Measurements from ENCODE around the gene UPK3A.
"Not testable (repeated sequence)": the region's sequence is repeated elsewhere in the genome, so short reads cannot be mapped to it uniquely, and the experiment has no call there.

The UPK3A gene

DNA sequence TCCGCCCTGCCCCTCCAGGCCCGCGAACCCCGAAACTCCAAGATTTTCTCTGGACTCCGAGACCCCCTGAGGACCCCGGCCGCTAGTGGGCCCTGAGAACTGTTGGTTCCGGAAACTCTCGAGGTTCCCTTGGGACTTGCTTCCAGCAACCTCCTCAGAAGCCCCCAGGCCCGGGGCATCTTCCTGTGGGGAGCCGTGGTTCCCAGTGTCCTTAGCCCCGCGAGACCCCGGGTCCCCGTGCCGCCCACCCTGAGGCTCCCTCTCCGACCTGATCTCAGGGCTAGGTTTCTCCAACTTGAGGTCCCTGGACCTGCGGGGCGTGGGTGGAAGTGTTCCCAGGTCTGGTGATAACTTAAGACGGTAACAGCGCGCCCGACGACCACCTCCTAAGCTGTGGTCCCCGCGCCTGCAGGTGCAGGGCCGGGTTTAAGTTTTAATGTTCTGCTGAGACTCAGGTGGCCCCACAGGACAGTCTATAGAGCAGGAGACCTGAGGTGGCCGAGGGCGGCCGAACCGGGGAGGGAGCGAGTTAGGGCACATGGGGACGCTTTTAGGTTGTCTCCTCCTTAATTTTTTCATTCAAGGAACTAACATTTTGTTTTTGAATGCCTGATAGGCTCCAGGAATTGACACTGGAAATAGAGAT, 25.7 kb downstream of the UPK3A start:
- no peak for DNase-seq

DNA sequence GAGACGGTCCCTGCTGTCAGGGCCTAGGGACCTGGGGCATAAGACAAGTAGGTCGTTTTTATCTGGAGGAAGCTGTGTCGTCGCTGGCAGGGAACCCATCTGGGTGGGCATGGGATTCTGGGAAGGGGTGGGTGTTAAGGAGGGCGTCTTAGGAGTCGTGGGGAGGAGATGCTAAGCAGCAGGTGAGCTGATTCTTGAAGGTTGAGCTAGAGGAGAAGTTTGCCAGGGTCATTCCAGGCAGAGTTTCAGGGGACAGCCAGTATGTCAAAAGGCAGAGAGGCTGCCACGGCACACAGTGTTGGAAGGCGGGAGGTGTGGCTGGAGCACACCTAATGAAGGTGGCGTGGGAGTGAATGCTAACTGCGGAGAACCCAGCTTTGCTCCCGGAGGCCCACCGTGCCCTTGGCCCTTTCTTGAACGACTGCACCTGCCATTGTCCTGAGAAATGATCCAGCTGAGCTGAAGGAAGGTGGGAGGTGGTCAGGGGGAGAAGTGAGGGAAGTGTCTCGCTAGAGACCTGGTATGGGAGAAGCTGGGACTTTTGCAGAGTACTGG, 26.3 kb downstream of the UPK3A start:
- DNase-seq, result no peak

DNA sequence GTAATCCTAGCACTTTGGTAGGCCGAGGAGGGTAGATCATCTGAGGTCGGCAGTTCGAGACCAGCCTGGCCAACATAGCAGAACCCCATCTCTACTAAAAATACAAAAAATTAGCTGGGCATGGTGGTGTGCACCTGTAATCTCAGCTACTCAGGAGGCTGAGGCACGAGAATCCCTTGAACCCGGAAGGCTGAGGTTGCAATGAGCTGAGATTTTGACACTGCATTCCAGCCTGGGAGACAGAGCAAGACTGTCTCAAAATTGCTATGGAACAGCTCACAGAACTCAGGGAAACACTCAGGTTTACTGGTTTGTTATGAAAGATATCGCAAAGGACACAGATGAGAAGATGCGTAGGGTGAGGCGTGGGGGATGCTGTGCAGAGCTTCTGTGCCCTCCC, 27.7 kb downstream of the UPK3A start:
- no peak for DNase-seq

DNA sequence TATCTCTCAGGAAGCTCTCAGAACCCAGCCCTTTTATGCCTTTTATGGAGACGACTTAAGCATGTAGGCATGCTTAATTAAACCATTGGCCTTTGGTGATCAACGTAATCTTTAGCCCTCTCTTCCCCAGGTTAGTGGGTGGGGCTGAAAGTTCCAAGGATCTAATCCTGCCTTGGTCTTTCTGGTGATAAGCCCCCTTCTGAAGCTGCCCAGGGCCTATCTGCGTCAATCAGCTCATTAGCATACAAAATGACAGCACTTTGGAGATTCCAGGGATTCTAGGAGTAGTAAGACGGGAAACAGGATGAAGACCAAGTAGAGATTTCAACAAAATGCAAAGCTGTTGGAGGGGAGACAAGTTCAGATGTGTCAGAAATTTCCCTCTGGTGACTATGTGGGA, 28.1 kb downstream of the UPK3A start:
- no peak for DNase-seq

DNA sequence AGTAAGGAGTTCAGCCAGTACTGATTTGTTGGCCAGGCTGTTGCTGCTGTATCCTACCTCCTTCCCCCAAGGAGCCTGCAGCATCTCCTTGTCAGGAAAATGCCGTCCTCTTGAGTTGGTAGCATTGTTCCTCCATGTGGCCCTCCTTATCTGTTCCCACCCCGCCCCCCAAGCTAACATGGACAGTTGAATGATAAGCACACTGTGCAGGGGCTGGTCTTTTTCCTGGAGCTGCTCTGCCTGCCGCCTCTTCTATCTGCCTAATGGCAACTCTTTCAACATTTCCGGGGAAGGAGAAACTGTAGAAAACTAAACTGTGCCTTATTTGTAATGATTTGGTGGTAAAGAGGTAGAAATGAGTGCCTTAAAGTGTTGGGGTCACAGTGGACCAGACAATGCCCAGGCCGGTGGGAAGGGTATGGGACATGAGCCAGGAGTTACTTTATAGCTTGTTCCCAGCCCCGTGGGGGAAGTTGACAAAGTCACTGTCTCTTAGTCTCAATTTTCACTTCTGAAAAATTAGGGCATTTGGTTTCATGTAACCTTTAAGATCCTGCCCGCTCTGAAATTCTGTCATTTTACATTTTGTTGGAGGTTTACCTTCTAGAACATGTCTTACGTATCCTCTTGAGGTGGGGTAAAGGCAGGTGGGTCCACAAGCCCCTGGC, 29.4 kb downstream of the UPK3A start:
- no peak for DNase-seq

DNA sequence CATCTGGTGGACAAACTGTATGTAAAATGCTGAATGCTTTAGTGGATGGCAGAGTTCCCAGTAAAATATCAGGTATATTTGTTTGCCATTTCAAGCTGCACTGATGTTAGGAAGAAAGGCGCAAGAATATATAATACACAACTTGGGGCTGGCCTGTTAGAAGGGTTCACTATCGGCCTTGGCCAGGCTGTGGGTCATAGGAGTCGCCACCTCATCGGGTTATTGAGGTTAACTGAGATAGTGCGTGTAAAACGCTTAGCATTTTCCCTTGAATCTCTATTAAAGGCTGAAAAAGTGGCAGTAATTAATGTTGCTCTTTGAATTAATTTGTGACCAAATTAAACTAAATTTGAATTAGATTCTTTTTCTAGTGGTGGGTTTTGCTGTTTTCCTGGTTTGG, 30.0 kb downstream of the UPK3A start:
- DNase-seq, result no peak

DNA sequence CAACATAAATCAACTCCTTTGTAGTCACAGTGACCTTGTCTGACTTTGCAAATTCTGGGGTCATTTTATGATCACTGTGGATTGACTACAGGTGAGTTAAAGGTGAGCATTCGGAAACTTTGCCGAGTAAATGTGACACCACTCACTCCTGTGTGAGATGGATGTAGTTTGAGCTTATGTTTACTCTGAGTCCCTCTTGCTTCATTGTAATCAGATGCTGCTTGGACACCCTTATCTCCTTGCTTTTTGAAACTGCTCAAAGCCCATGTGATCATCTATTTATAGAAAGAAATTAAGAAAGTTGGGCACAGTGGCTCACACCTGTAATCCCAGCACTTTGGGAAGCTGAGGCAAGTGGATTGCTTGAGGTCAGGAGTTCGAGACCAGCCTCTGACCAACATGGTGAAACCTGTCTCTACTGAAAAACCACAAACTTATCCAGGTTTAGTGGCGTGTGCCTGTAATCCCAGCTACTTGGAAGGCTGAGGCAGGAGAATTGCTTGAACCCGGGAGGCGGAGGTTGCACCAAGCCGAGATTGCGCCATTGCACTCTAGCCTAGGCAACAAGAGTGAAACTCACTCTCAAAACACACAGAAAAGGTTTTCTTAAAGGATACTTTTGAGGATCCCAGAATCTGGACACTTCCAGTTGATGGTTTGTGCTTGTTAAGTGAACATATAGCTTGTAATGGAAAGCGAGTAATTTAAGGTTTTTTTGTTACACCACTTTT, 32.2 kb downstream of the UPK3A start:
- no peak for DNase-seq

DNA sequence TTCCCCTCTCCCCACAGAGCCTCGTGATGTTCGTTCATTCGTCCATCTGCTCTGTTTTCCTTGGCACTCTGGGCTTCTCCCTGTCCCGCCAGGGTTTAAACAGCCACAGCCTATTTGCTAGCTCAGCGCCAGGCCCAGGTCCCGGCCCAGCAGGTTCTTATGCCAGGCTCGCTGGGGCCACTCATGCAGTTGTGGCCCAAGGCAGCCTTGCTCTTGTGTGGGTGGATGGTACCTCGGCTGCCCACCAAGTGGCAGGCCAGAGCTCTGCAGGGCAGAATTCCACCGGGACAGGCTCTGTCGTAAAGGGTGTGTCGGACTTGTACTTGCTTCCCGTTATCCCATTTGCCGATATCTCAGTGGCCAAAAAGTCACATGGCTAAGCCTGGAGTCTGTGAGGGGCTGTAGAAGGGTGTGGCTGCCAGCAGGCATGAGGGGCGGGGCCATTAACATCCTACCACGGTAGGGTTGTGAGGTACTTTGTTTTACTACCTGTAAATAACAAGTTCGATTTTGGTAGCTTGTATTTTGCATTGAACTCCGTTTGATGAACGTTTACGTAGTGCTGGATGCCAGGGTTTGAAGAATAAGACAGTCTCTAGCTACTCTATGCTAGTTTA, 32.9 kb downstream of the UPK3A start:
- DNase-seq, result no peak

DNA sequence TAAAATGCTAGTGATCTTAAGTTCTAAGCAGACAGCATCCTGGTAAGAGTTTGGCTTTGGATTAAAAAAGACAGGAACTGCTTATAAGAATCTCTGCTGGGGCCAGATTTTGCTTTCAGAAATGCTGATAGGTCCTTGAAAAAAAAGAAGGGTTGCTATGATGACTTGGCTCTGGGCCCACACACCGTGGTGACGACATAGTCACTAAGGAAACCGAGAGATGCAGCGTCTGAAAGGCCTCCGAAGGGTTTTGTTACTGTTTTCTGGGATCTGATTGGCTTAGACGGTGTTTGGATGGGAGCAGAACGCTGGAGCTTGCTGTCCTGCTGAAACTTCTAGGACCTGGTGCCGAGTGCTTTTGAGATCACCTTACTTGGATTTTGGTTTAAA, 33.4 kb downstream of the UPK3A start:
- no peak for DNase-seq

DNA sequence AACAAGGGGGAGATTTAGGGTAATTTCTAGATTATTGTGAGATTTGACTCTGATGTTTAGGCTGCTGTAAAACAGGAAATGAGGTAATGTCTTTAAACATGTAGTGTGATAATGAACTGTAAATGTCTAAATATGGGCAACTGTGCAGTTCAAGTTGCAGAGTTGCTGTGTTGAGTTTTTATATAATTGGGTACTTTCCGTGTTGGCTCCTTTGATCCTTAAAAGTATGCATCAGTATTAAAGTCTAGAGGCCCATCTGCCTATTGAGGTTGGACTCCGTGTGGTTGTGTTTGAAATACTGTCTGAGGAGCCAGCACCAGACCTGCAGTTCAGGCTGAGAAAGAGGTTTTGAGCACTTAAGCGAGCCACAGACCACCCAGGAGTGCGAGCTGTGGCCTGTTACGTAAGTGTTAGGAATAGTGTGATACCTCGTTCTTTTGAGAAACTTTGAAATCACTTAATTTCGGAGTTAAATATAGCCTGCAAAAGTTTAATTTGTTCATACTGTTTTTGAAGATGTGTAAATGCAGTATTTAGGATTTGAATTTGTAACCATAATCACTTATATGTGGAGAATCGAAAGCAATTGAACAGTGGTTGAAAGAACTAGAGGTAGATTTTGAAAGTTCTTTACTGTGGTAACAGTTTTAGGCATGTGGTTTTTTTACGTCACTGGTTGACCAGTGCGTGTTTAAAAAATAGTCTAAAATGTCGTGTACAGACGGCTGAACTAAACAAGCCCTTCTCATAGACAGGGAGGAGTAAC, 34.0 kb downstream of the UPK3A start:
- no peak for DNase-seq

DNA sequence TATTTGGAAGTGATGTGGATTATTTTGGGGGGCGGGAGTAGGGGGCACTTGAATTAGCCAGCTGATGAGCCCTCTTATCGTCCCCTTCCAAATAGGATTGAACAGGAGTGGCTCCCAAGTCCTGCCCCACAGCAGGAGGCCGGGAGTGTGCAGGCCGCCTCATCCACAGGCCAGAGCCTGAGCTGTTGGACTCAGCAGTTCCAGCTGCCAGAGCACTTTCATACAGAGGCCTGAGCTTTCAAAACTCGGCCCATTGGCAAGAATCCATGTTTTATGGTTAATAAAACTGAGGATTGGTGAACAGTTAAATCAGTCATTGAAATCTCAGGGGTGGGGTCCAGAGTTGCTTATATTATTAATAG, 34.6 kb downstream of the UPK3A start:
- DNase-seq, result no peak

DNA sequence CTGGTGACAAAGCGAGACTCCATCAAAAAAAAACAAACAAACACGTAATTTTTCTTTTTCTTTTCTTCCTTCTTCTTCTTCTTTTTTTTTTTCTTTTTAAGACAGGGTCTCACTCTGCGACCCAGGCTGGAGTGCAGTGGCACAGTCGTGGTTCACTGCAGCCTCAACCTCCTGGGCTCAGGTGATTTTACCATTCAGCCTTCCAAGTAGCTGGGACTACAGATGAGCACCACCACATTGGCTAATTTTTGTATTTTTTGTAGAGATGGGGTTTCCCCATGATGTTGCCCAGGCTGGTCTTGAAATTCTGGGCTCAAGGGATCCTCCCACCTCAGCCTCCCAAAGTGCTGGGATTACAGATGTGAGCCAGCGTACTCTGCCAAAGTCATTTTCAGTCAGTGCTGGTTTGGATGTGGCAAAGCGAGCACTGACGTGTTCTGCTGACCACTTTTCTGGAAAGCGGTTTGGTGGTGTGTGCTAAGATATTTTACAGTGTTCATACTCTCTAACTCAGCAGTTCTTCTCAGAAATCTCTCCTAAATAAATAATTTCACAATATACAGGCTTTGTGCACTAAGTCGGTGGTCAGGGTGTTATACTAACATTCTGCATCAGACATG, 35.7 kb downstream of the UPK3A start:
- no peak for DNase-seq

DNA sequence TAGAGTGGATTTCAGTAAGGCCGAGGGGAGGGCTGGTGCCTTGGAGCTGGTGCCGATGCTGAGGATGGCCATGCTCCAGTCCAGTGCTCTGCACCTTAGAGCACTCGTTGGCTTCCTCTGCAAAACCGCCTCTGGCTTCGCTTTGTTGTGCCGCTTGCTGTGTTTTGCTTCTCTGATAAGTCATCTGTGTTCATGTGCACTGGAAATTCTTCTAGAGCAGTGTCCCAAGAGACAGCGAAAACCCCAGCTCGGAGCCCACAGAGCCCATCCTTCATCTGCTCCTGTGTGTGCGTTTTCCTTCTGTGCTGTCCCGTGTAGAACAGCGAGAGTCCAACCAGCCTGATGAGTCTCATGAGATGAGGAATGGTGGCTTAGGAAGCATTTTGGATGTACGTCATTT, 37.1 kb downstream of the UPK3A start:
- no peak for DNase-seq

DNA sequence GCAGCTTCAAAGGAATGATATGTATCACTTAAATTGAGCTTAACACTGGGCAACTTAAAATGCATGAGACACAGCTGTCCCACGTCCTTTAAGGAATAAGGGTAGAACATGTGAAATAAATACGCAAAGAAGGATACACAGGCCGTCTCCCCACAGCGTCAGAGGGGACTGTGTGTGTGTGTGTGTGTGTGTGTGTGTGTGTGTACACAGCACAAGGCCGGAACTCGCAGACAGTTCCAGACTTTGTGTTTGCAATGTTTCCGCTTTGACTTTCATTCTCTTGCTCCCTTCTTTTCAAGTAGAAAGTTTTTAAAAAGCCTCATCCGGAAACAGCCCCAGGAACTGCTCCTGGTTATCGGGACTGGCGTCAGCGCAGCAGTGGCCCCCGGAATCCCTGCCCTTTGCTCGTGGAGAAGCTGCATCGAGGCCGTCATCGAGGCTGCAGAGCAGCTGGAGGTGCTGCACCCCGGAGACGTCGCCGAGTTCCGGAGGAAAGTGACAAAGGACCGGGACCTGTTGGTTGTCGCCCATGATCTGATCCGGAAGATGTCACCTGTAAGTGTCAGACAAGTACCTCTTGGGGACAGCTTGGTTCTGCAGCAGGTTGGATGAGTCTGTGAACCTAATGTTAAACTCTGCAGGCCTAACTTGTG, 38.2 kb downstream of the UPK3A start:
- DNase-seq, result no peak

DNA sequence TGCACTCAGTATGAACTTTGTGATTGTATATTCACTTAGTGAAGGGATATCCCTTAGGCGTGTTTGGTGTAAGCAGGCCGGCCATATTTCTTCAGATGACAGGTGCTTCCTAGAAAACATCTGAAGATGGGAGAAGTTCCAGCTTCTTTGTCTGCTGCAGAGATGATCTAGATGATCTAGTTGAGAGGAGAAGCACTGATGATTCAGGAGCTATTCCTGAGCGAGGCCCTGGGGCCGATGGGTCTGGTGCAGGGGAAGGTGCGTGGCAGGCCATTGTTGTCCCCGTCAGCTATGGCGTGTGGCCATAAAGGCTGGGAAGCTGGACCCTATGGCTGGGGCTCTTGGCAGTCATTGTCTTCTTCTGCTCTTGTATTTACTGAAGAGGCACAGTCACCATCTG, 38.9 kb downstream of the UPK3A start:
- DNase-seq, result no peak

DNA sequence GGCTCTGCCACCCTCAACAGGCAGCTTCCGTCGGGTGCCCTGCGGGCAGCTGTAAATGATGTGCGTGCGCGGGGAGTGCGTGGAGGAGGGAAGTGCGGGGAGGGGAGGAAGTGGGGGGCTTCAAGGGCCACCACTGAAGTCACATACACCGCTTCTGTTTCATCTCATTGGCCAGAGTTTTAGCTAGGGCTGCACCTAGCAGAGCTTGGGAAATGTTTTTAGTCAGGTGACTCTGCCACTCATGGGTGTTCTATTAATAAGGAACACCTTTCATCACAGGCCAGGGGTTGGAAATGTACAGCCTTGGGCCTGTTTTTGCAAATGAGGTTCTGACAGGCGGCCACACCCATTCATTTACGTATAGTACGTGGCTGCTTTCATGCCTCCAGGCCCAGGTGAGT, 39.6 kb downstream of the UPK3A start:
- no peak for DNase-seq

DNA sequence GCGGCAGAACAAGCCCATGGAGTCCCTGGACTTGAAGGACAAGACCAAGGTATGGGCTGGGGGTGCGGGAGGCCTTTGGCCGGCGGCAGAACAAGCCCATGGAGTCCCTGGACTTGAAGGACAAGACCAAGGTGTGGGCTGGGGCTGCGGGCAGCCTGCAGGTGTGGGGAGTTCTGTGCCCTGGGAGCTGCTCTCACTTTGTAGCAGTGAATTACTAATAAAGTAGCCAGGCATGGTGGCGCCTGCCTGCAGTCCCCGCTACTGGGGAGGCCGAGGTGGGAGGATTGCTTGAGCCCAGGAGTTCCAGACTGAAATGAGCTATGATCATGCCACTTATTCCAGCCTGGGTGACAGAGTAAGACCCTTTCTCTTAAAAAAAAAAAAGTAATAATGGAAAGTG, 43.5 kb downstream of the UPK3A start:
- DNase-seq, result not testable (repeated sequence)

DNA sequence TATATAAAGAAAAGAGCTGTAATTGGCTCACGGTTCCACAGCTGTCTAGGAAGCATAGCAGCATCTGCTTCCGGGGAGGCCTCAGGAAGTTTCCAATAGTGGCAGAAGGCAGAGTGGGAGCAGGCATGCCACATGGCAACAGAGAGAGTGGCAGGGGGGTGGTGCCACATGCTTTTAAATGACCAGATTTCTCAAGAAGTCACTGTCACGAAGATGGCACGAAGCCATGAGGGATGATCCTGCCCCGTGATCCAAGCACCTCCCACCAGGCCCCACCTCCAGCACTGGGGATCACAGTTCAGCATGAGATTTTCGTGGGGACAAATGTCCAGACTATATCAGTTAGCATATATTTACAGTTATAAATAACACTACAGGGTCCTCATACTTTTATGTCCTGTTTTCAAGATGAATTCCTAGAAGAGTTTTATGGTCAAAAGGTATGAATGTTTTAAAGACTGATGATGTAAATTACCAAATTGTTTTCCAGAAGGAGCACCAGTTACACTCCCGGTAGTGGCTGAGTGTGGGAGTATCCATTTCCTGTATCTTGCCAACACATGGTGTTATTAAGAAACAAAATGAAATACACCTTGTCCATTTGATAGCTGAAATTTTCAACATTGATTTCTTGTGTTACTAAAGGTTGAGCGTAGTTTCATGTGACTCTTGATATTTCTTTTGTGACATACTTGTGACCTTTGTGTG, 44.2 kb downstream of the UPK3A start:
- DNase-seq, result no peak

DNA sequence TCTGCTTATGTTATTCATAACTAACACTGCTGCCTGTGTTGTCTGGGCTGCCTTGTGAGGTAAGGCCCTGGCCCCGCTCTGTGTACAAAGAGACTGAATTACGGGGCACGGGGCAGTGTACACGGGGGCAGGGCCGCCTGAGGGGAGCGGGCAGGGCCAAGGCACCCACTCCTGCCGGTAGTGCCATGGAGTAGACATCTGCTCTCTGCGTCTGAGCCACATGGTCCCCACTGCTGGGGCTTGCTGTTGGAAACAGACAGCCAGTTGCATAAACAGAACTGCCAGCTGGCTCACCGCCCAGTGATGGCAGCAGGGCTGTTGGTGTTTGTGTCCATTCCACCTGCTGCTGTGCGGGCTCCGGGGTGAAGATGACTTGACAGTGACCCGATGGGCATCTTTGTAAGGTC, 44.8 kb downstream of the UPK3A start:
- DNase-seq, result no peak

DNA sequence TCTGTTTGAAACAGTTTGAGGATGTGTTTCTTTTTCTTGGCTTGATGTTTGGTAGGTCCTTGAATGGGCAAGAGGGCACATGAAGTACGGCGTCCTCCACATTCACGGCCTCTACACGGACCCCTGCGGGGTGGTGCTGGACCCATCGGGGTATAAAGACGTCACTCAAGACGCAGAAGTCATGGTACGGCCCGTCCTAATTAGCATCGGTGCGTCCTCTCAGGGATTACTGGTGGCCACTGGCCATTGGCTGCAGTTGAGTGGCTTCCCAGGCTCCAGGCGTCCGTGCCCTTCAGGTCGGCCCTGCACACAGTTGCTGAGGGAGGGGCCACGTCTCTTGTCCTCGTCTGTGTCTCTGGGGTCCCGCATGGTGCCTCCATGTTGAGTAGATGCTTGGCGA, 45.8 kb downstream of the UPK3A start:
- DNase-seq, result no peak

DNA sequence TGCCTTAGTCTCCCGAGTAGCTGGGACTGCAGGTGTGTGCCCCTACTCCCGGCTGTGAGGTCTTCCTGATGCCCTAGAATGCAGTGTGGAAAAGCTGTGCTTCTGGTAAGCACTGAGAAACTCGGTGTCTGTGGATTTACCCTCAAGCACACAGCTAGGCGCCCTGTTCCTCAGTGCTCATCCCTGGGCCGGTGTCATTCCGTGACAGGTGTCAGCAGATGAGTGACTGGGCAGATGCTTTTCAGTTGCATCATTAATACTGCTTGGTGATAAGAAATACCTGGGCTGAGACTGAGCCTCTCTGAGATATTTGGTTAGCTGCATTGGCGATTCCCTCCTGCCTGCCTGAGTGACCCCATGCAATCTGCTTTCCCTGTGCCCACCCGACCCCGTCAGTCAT, 46.7 kb downstream of the UPK3A start:
- DNase-seq, result no peak
